A673 (cell line): ENCODE measurements around the gene ACSBG1. TPM values are rescaled to one million over a fixed set of nuclear protein-coding genes. Genes with fewer than 3 reads are reported as not detected.

Experiments
- BruUV-seq: library from RNA; stranded (reverse); fragments of 400-500 nt; replicated peaks from 2 replicates; lab custom pipeline; 2021; lab: Mats Ljungman, UMichigan
- CTCF ChIA-PET: fragments of 300-600 bp; sonication (Branson Sonifier 250); formaldehyde crosslinking; loops from one replicate; lab custom pipeline; 2022; ENCODE audit warnings: antibody characterized with exemption; lab: Charles Lee
- POLR2A ChIA-PET: fragments of 300-600 bp; sonication (Branson Sonifier 250); formaldehyde crosslinking; loops from one replicate; lab custom pipeline; 2022; ENCODE audit warnings: antibody characterized with exemption; ENCODE audit not compliant: low non-redundant PET; lab: Charles Lee
- DNase-seq: peaks from one replicate; pipeline ENCODE4 v3.0.0-alpha.2; 2015; ENCODE audit warnings: low spot score
- H3K27ac ChIP-seq: fragments of 200-600 bp; sonication (generic); 2 replicates; pipeline ENCODE4 v1.5.1; 2016; ENCODE audit warnings: mixed run types, low read depth, mild to moderate bottlenecking, mixed read lengths, antibody characterized with exemption, low read length; ENCODE audit not compliant: poor library complexity, severe bottlenecking
- H3K27me3 ChIP-seq: fragments of 200-600 bp; sonication (generic); replicated peaks from 2 replicates; pipeline ENCODE4 v1.6.1; 2017; ENCODE audit warnings: mixed run types, low read depth, mild to moderate bottlenecking, mixed read lengths, antibody characterized with exemption, low read length; ENCODE audit not compliant: insufficient read depth, poor library complexity
- H3K36me3 ChIP-seq: fragments of 200-600 bp; sonication (generic); 2 replicates; pipeline ENCODE4 v1.6.1; 2016; ENCODE audit warnings: mixed run types, mild to moderate bottlenecking, mixed read lengths, antibody characterized with exemption, low read length; ENCODE audit not compliant: insufficient read depth, poor library complexity, severe bottlenecking
- H3K4me1 ChIP-seq: fragments of 200-600 bp; sonication (generic); 2 replicates; pipeline ENCODE4 v1.6.1; 2017; ENCODE audit warnings: mixed run types, mild to moderate bottlenecking, mixed read lengths, antibody characterized with exemption, low read length; ENCODE audit not compliant: insufficient read depth, poor library complexity, severe bottlenecking
- H3K4me3 ChIP-seq: fragments of 200-600 bp; sonication (generic); 2 replicates; pipeline ENCODE4 v1.5.1; 2016; ENCODE audit warnings: low read depth, mixed run types, mild to moderate bottlenecking, mixed read lengths, low read length; ENCODE audit not compliant: poor library complexity, severe bottlenecking
- H3K9me3 ChIP-seq: fragments of 200-600 bp; sonication (generic); 2 replicates; pipeline ENCODE4 v1.6.1; 2016; ENCODE audit warnings: mixed run types, low read depth, mild to moderate bottlenecking, mixed read lengths, antibody characterized with exemption, low read length; ENCODE audit not compliant: poor library complexity, severe bottlenecking
- CTCF ChIP-seq: fragments of 300-800, 200-600 bp; sonication (generic); conservative IDR thresholded peaks from 2 replicates; pipeline ENCODE4 v1.5.1; 2017; ENCODE audit warnings: low read depth, mild to moderate bottlenecking, antibody characterized with exemption, low read length, moderate library complexity, mixed read lengths
- EZH2 ChIP-seq: fragments of 200-600 bp; sonication (generic); IDR thresholded peaks from 2 replicates; pipeline ENCODE4 v1.6.1; 2017; ENCODE audit warnings: borderline replicate concordance, low read depth, mild to moderate bottlenecking, mixed read lengths, antibody characterized with exemption, low read length; ENCODE audit not compliant: poor library complexity, severe bottlenecking
- intact Hi-C: fragments of 100-400 bp; cut with micrococcal nuclease; formaldehyde crosslinking; loops from one replicate; pipeline ENCODE4 v1.10.0; 2022; ENCODE audit not compliant: unreplicated experiment
- total RNA-seq: library from RNA; stranded (reverse); gene quantifications from 2 replicates; pipeline ENCODE4 v1.2.3, GENCODE V29; 2021

Gene ACSBG1
- total RNA-seq, 1 experiment from 2014 or later: 0.45 TPM

GRCh38 chr15:78264304-78265136 is 30.2 kb upstream of the ACSBG1 start, which contains the start of gene DNAJA4:
Gene DNAJA4 (plus strand): TSS chr15:78264562. CDS start chr15:78264764, 202 bp downstream.
- Histone ChIP-seq H3K27me3 (no peaks in the 10 kb centered on the region), H3K4me1 (no peaks in the 10 kb centered on the region), H3K27ac (no peak within 1 kb of the TSS), H3K9me3 (no peaks in the 10 kb centered on the region), H3K4me3 (peak within 1 kb of the TSS; percentile 48), H3K36me3 (no peaks in the 10 kb centered on the region)
- no TSS peak for BruUV-seq
- TF ChIP-seq CTCF (peak; percentile 48), EZH2 (no peak)
- intact Hi-C loops: no loop called here
- CTCF ChIA-PET: no interaction called here
- peak; percentile 63 for DNase-seq
- POLR2A ChIA-PET: no interaction called here

- Histone ChIP-seq H3K36me3 (no peaks in the 10 kb centered on the region), H3K4me1 (no peaks in the 10 kb centered on the region), H3K9me3 (no peaks in the 10 kb centered on the region), H3K27ac (no peak overlapping the region), H3K4me3 (peak overlapping the region; percentile 48), H3K27me3 (no peaks in the 10 kb centered on the region)
- intact Hi-C loops: no loop called here
- TF ChIP-seq CTCF: no peak
- no peak for TF ChIP-seq EZH2
- no peak for DNase-seq
- ChIA-PET POLR2A (no interaction called here), CTCF (no interaction called here)
- BruUV-seq: no TSS peak
These were observed 29.5 kb upstream of the ACSBG1 start for GRCh38 chr15:78263907-78264303.

- Histone ChIP-seq H3K27me3 (no peaks in the 10 kb centered on the region), H3K27ac (no peak overlapping the region), H3K9me3 (no peaks in the 10 kb centered on the region), H3K36me3 (no peaks in the 10 kb centered on the region), H3K4me3 (no peak overlapping the region), H3K4me1 (no peaks in the 10 kb centered on the region)
- ChIA-PET POLR2A (no interaction called here), CTCF (no interaction called here)
- TF ChIP-seq EZH2: no peak
- DNase-seq: no peak
- BruUV-seq: no TSS peak
- intact Hi-C loops: no loop called here
These were observed 29.0 kb upstream of the ACSBG1 start for GRCh38 chr15:78263351-78263781.
